Measurements from ENCODE around the gene CELF2.
A peak's percentile ranks its signal among the peaks of the same experiment; 100 is the strongest.

The CELF2 gene

GRCh38 chr10:11159543-11160215 lies 142.0 kb downstream of the CELF2 start:
- intact Hi-C loops (cut with DNase I): no loop called here
- DNase-seq: peak in 8 of 42 donors; percentile 9 to 64 (median 39)

GRCh38 chr10:11161096-11161495 lies 143.4 kb downstream of the CELF2 start:
- intact Hi-C loops (cut with DNase I): no loop called here
- DNase-seq: peak in 3 of 42 donors; percentile 10 to 50 (median 14)

GRCh38 chr10:11161910-11162309 lies 144.2 kb downstream of the CELF2 start:
- intact Hi-C loops (cut with DNase I): no loop called here
- peak in 3 of 42 donors; percentile 1 to 35 (median 2) for DNase-seq

- DNase-seq: peak in 30 of 42 donors; percentile 21 to 67 (median 48)
- intact Hi-C loops (cut with DNase I): no loop called here
Measured at GRCh38 chr10:11162828-11163599, 145.3 kb downstream of the CELF2 start.

GRCh38 chr10:11163780-11164550 lies 146.3 kb downstream of the CELF2 start:
- intact Hi-C loops (cut with DNase I): no loop called here
- DNase-seq: peak in 32 of 42 donors; percentile 31 to 80 (median 54)

GRCh38 chr10:11164551-11164802 lies 146.8 kb downstream of the CELF2 start:
- DNase-seq: no peak
- intact Hi-C loops (cut with DNase I): no loop called here

- intact Hi-C loops (cut with DNase I): no loop called here
- peak; percentile 58 to 92 (median 80) for DNase-seq
Measured at GRCh38 chr10:11164803-11165590, 147.3 kb downstream of the CELF2 start.

GRCh38 chr10:11165591-11166543 lies 148.2 kb downstream of the CELF2 start:
- intact Hi-C loops (cut with DNase I): no loop called here
- DNase-seq: peak in 30 of 42 donors; percentile 38 to 70 (median 53)

GRCh38 chr10:11166550-11166949 lies 148.9 kb downstream of the CELF2 start:
- intact Hi-C loops (cut with DNase I): no loop called here
- DNase-seq: peak in 3 of 42 donors; percentile 2 to 36 (median 3)

GRCh38 chr10:11167233-11167966 lies 149.7 kb downstream of the CELF2 start:
- intact Hi-C loops (cut with DNase I): no loop called here
- peak in 3 of 42 donors; percentile 1 to 34 (median 3) for DNase-seq

- peak in 3 of 42 donors; percentile 1 to 17 (median 1) for DNase-seq
- intact Hi-C loops (cut with DNase I): no loop called here
Measured at GRCh38 chr10:11168423-11169090, 150.9 kb downstream of the CELF2 start.

- intact Hi-C loops (cut with DNase I): no loop called here
- peak in 3 of 42 donors; percentile 1 to 18 (median 1) for DNase-seq
Measured at GRCh38 chr10:11169976-11170375, 152.3 kb downstream of the CELF2 start.

- intact Hi-C loops (cut with DNase I): no loop called here
Measured at GRCh38 chr10:11170574-11170973, 152.9 kb downstream of the CELF2 start.

GRCh38 chr10:11170993-11171851 lies 153.6 kb downstream of the CELF2 start:
- peak in 3 of 42 donors; percentile 3 to 39 (median 4) for DNase-seq
- intact Hi-C loops (cut with DNase I): no loop called here

More at GRCh38 chr10:11170574-11170973, 152.9 kb downstream of the CELF2 start:
- DNase-seq: peak in 3 of 42 donors; percentile 14 to 42 (median 18)

- intact Hi-C loops (cut with DNase I): no loop called here
- DNase-seq: peak in 3 of 42 donors; percentile 2 to 41 (median 10)
Measured at GRCh38 chr10:11173042-11173441, 155.4 kb downstream of the CELF2 start.

- intact Hi-C loops (cut with DNase I): no loop called here
- peak in 3 of 42 donors; percentile 3 to 40 (median 11) for DNase-seq
Measured at GRCh38 chr10:11175823-11176243, 158.2 kb downstream of the CELF2 start.
